ENCODE data around the gene NBL1.

DNA sequence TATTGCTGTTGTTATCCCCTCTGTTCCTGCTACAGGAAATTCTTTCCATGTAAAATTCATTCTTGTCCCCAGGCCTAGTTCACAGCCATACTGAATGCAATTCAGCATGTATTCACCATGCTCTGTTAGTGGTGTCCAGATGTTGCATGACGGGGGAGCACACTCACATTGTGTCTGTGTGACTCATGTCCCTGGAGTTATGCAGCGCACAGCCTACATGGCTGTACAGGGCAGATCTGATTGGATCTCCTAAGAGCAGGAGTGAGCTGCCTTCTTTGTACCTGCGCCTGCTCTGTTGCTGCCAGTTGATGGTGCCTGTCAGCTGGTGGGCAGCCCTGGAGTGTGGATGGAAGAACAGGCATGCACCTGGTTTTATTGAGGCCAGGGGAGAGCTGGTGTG is 38.1 kb downstream of the NBL1 start:
- TF ChIP-seq, protein P1, sequence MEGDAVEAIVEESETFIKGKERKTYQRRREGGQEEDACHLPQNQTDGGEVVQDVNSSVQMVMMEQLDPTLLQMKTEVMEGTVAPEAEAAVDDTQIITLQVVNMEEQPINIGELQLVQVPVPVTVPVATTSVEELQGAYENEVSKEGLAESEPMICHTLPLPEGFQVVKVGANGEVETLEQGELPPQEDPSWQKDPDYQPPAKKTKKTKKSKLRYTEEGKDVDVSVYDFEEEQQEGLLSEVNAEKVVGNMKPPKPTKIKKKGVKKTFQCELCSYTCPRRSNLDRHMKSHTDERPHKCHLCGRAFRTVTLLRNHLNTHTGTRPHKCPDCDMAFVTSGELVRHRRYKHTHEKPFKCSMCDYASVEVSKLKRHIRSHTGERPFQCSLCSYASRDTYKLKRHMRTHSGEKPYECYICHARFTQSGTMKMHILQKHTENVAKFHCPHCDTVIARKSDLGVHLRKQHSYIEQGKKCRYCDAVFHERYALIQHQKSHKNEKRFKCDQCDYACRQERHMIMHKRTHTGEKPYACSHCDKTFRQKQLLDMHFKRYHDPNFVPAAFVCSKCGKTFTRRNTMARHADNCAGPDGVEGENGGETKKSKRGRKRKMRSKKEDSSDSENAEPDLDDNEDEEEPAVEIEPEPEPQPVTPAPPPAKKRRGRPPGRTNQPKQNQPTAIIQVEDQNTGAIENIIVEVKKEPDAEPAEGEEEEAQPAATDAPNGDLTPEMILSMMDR (conservative IDR thresholded peaks at IDR 0.05; ENCODE audit: low read depth in 2 of 2): no peak
- TF ChIP-seq, protein P2, sequence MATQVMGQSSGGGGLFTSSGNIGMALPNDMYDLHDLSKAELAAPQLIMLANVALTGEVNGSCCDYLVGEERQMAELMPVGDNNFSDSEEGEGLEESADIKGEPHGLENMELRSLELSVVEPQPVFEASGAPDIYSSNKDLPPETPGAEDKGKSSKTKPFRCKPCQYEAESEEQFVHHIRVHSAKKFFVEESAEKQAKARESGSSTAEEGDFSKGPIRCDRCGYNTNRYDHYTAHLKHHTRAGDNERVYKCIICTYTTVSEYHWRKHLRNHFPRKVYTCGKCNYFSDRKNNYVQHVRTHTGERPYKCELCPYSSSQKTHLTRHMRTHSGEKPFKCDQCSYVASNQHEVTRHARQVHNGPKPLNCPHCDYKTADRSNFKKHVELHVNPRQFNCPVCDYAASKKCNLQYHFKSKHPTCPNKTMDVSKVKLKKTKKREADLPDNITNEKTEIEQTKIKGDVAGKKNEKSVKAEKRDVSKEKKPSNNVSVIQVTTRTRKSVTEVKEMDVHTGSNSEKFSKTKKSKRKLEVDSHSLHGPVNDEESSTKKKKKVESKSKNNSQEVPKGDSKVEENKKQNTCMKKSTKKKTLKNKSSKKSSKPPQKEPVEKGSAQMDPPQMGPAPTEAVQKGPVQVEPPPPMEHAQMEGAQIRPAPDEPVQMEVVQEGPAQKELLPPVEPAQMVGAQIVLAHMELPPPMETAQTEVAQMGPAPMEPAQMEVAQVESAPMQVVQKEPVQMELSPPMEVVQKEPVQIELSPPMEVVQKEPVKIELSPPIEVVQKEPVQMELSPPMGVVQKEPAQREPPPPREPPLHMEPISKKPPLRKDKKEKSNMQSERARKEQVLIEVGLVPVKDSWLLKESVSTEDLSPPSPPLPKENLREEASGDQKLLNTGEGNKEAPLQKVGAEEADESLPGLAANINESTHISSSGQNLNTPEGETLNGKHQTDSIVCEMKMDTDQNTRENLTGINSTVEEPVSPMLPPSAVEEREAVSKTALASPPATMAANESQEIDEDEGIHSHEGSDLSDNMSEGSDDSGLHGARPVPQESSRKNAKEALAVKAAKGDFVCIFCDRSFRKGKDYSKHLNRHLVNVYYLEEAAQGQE (IDR thresholded peaks at IDR 0.05; ENCODE audit: unreplicated experiment): no peak
- no peak for TF ChIP-seq EZH2 (IDR thresholded peaks at IDR 0.05; ENCODE audit: low read depth, unreplicated experiment)
- TF ChIP-seq POLR2AphosphoS5 (IDR thresholded peaks at IDR 0.05; ENCODE audit: low read depth): no peak
- no peak for TF ChIP-seq CREB1 (CRISPR knock-in tag; IDR thresholded peaks at IDR 0.05; ENCODE audit: low read depth)
- no peak for TF ChIP-seq EZH2phosphoT487 (IDR thresholded peaks at IDR 0.05; ENCODE audit: unreplicated experiment)
- no peak for TF ChIP-seq ZNF114 (CRISPR knock-in tag; IDR thresholded peaks at IDR 0.05)
- TF ChIP-seq, protein P3, sequence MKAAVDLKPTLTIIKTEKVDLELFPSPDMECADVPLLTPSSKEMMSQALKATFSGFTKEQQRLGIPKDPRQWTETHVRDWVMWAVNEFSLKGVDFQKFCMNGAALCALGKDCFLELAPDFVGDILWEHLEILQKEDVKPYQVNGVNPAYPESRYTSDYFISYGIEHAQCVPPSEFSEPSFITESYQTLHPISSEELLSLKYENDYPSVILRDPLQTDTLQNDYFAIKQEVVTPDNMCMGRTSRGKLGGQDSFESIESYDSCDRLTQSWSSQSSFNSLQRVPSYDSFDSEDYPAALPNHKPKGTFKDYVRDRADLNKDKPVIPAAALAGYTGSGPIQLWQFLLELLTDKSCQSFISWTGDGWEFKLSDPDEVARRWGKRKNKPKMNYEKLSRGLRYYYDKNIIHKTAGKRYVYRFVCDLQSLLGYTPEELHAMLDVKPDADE (IDR thresholded peaks at IDR 0.05): no peak
- TF ChIP-seq JUNB (IDR thresholded peaks at IDR 0.05; ENCODE audit: unreplicated experiment): no peak

Measured in GM23338 (cell line).